Smooth muscle cell (in vitro differentiated cells): ENCODE results near the gene PLD1. TPM values are rescaled to one million over a fixed set of nuclear protein-coding genes. Genes with fewer than 3 reads are reported as not detected.

Source experiments
- DNase-seq: peaks from one replicate; lab custom pipeline; 2025; ENCODE audit not compliant: unreplicated experiment; lab: John Stamatoyannopoulos, UW
- H2AFZ ChIP-seq: fragments of 200-600 bp; sonication (generic); 2 replicates; pipeline ENCODE4 v1.6.0; 2016; ENCODE audit warnings: antibody characterized with exemption, low read depth, mild to moderate bottlenecking
- H3F3A ChIP-seq: fragments of 200-600 bp; sonication (generic); 2 replicates; pipeline ENCODE4 v1.6.0; 2017; ENCODE audit warnings: antibody characterized with exemption, low read depth
- H3K27ac ChIP-seq: fragments of 200-600 bp; sonication (generic); 2 replicates; pipeline ENCODE4 v1.5.1; 2016; ENCODE audit warnings: low read depth, mild to moderate bottlenecking
- H3K27me3 ChIP-seq: fragments of 200-600 bp; sonication (generic); 2 replicates; pipeline ENCODE4 v1.6.1; 2016; ENCODE audit warnings: low read depth, mild to moderate bottlenecking
- H3K36me3 ChIP-seq: fragments of 200-600 bp; sonication (generic); 2 replicates; pipeline ENCODE4 v1.5.1; 2016; ENCODE audit warnings: low read depth
- H3K4me1 ChIP-seq: fragments of 200-600 bp; sonication (generic); 2 replicates; pipeline ENCODE4 v1.5.1; 2016; ENCODE audit warnings: low read depth
- H3K4me2 ChIP-seq: fragments of 200-600 bp; sonication (generic); 2 replicates; pipeline ENCODE4 v1.6.0; 2016; ENCODE audit warnings: mild to moderate bottlenecking
- H3K4me3 ChIP-seq: fragments of 200-600 bp; sonication (generic); 2 replicates; pipeline ENCODE4 v1.5.1; 2016; ENCODE audit warnings: mild to moderate bottlenecking
- H3K79me2 ChIP-seq: fragments of 200-600 bp; sonication (generic); 2 replicates; pipeline ENCODE4 v1.6.0; 2016; ENCODE audit warnings: low read depth, mild to moderate bottlenecking
- H3K9ac ChIP-seq: fragments of 200-600 bp; sonication (generic); 2 replicates; pipeline ENCODE4 v1.6.0; 2016; ENCODE audit warnings: low read depth
- H3K9me3 ChIP-seq: fragments of 200-600 bp; sonication (generic); replicated peaks from 2 replicates; pipeline ENCODE4 v1.5.1; 2016; ENCODE audit warnings: low read depth
- H4K20me1 ChIP-seq: fragments of 200-600 bp; sonication (generic); 2 replicates; pipeline ENCODE4 v1.6.0; 2016; ENCODE audit warnings: low read depth
- CTCF ChIP-seq: fragments of 200-600 bp; sonication (generic); IDR thresholded peaks from 2 replicates; pipeline ENCODE4 v1.5.1; 2017; ENCODE audit warnings: borderline replicate concordance, mild to moderate bottlenecking, antibody characterized with exemption; ENCODE audit not compliant: insufficient read depth, poor library complexity, severe bottlenecking
- WGBS: methylation state at CpG from one replicate; pipeline ENCODE4 v1.1.7; 2016; ENCODE audit warnings: low lambda C conversion rate; 5-methylcytosine and 5-hydroxymethylcytosine counted together
- polyA plus RNA-seq: library from polyadenylated mRNA; unstranded; fragments of >200 nt; fragmentation: Nextera tagmentation; extraction: Ambion mirVana; gene quantifications from 2 replicates; pipeline ENCODE4 v1.2.1, GENCODE V29; 2016
- total RNA-seq: library from RNA; depleted of rRNA; stranded (reverse); fragments of >200 nt; gene quantifications from 2 replicates; pipeline ENCODE4 v1.2.3, GENCODE V29; 2014

The PLD1 gene
- total and polyA plus RNA-seq, 2 experiments from 2014 or later, result 15.2 to 36.1 TPM

GRCh38 chr3:171671709-171672108, 138.6 kb downstream of the PLD1 start:
- Histone ChIP-seq H3K4me2 (no peak overlapping the region), H3K79me2 (no peaks in the 10 kb centered on the region), H4K20me1 (no peaks in the 10 kb centered on the region), H2AFZ (no peak overlapping the region), H3K27me3 (no peaks in the 10 kb centered on the region), H3K4me3 (no peak overlapping the region), H3K9me3 (no peaks in the 10 kb centered on the region), H3K9ac (no peak overlapping the region), H3K4me1 (no peaks in the 10 kb centered on the region), H3F3A (no peaks in the 10 kb centered on the region), H3K27ac (no peak overlapping the region), H3K36me3 (no peaks in the 10 kb centered on the region)
- DNase-seq, result no peak
- no peak for TF ChIP-seq CTCF
- 98% methylated on average over 4 of the region's 4 CpGs for WGBS

GRCh38 chr3:171666516-171666915, 143.8 kb downstream of the PLD1 start:
- no peak overlapping the region for H3K4me2 ChIP-seq
- H3K79me2 ChIP-seq, result no peaks in the 10 kb centered on the region
- H3K36me3 ChIP-seq, result no peaks in the 10 kb centered on the region
- no peak for TF ChIP-seq CTCF
- H3K27ac ChIP-seq, result no peak overlapping the region
- no peak overlapping the region for H3K9ac ChIP-seq
- H3K27me3 ChIP-seq, result no peaks in the 10 kb centered on the region
- H2AFZ ChIP-seq, result no peak overlapping the region
- no peaks in the 10 kb centered on the region for H3K9me3 ChIP-seq
- no peaks in the 10 kb centered on the region for H3K4me1 ChIP-seq
- no peak overlapping the region for H3K4me3 ChIP-seq
- no peaks in the 10 kb centered on the region for H4K20me1 ChIP-seq
- no peak for DNase-seq
- no peaks in the 10 kb centered on the region for H3F3A ChIP-seq
- WGBS, result 93% methylated on average over 4 of the region's 4 CpGs

- Histone ChIP-seq H3K4me1 (no peaks in the 10 kb centered on the region), H3K36me3 (peaks cover 8% of the 10 kb centered on the region), H3K4me2 (no peak overlapping the region), H3K9me3 (no peaks in the 10 kb centered on the region), H3F3A (no peaks in the 10 kb centered on the region), H2AFZ (no peak overlapping the region), H3K27ac (no peak overlapping the region), H3K27me3 (no peaks in the 10 kb centered on the region), H4K20me1 (no peaks in the 10 kb centered on the region), H3K9ac (no peak overlapping the region), H3K4me3 (no peak overlapping the region), H3K79me2 (no peaks in the 10 kb centered on the region)
- no peak for DNase-seq
- no peak for TF ChIP-seq CTCF
- WGBS, result 95% methylated on average over 4 of the region's 4 CpGs
Measured at GRCh38 chr3:171663805-171664204, 146.5 kb downstream of the PLD1 start.

GRCh38 chr3:171661484-171661883, 148.8 kb downstream of the PLD1 start:
- Histone ChIP-seq H3K9me3 (no peaks in the 10 kb centered on the region), H2AFZ (no peak overlapping the region), H4K20me1 (no peaks in the 10 kb centered on the region), H3K4me3 (no peak overlapping the region), H3K36me3 (peaks cover 10% of the 10 kb centered on the region), H3K27ac (no peak overlapping the region), H3K4me2 (no peak overlapping the region), H3F3A (no peaks in the 10 kb centered on the region), H3K27me3 (no peaks in the 10 kb centered on the region), H3K79me2 (no peaks in the 10 kb centered on the region), H3K4me1 (no peaks in the 10 kb centered on the region), H3K9ac (no peak overlapping the region)
- WGBS, result 78% methylated on average over 3 of the region's 3 CpGs
- TF ChIP-seq CTCF, result no peak
- no peak for DNase-seq
